ENCODE measurements around the gene MGAT3. TPM values are rescaled to one million over a fixed set of nuclear protein-coding genes. Genes with fewer than 3 reads are reported as not detected.

The MGAT3 gene
- total RNA-seq, 1 experiment from 2014 or later: 0.20 TPM

GRCh38 chr22:39434243-39434653 lies 22.6 kb upstream of the MGAT3 start:
- no peak for DNase-seq (ENCODE audit: low read depth, low spot score)
- Histone ChIP-seq H3K27ac (ENCODE audit: low read depth, low read length) (no peak overlapping the region), H3K4me1 (ENCODE audit: control insufficient read depth in 1 of 2, insufficient read depth in 2 of 2, low read length in 2 of 2) (peaks cover 11 to 23% of the 10 kb centered on the region in 2 experiments), H2AFZ (ENCODE audit: low read depth, low read length, poor library complexity, severe bottlenecking) (no peak overlapping the region), H4K20me1 (ENCODE audit: insufficient read depth) (no peaks in the 10 kb centered on the region), H3K4me2 (ENCODE audit: low read length) (no peak overlapping the region), H3K4me3 (replicated peaks in 1 of 2; ENCODE audit: low read depth in 1 of 2, low read length in 2 of 2) (no peak overlapping the region), H3K9me2 (ENCODE audit: insufficient read depth) (no peaks in the 10 kb centered on the region), H3K9me3 (ENCODE audit: control insufficient read depth in 1 of 2, insufficient read depth in 1 of 2, low read depth in 1 of 2, low read length in 2 of 2) (no peaks in the 10 kb centered on the region), H3K36me3 (ENCODE audit: control insufficient read depth in 1 of 2, insufficient read depth in 2 of 2, low read length in 2 of 2) (peaks cover 2 to 5% of the 10 kb centered on the region in 2 experiments; a peak in 2 of 4 replicates), H3K9ac (ENCODE audit: low read length) (no peak overlapping the region), H3K27me3 (ENCODE audit: insufficient read depth, low read length) (no peaks in the 10 kb centered on the region), H3K79me2 (ENCODE audit: insufficient read depth, low read length) (no peaks in the 10 kb centered on the region)
- ChIA-PET CTCF (no interaction called here), POLR2A (no interaction called here), RAD21 (ENCODE audit: low non-redundant PET in 1 of 2, low total read pairs in 2 of 2, uncharacterized antibody in 2 of 2, unreplicated experiment in 2 of 2) (no interaction called here)
- ATAC-seq: no peak
- intact Hi-C loops (cut with micrococcal nuclease): no loop called here
- BruUV-seq (replicated peaks): no TSS peak
- no peak for TF ChIP-seq POLR2A (IDR thresholded peaks at IDR 0.05; ENCODE audit: borderline replicate concordance, extremely low read depth, insufficient read depth, insufficient read length)
- no peak for TF ChIP-seq ELF1 (IDR thresholded peaks at IDR 0.05; ENCODE audit: borderline replicate concordance, low read depth)
- no peak for TF ChIP-seq RAD21 (IDR thresholded peaks at IDR 0.05; ENCODE audit: low read depth)
- no peak for TF ChIP-seq MAX (IDR thresholded peaks at IDR 0.05)
- no peak for TF ChIP-seq EZH2 (IDR thresholded peaks at IDR 0.05)
- no peak for TF ChIP-seq SRF (IDR thresholded peaks at IDR 0.05; ENCODE audit: low read depth)
- TF ChIP-seq ZBTB33 (IDR thresholded peaks at IDR 0.05; ENCODE audit: extremely low read depth, insufficient replicate concordance, low read length): no peak
- TF ChIP-seq POLR2AphosphoS5 (IDR thresholded peaks at IDR 0.05; ENCODE audit: low read depth, low read length): no peak
- TF ChIP-seq, protein P1, sequence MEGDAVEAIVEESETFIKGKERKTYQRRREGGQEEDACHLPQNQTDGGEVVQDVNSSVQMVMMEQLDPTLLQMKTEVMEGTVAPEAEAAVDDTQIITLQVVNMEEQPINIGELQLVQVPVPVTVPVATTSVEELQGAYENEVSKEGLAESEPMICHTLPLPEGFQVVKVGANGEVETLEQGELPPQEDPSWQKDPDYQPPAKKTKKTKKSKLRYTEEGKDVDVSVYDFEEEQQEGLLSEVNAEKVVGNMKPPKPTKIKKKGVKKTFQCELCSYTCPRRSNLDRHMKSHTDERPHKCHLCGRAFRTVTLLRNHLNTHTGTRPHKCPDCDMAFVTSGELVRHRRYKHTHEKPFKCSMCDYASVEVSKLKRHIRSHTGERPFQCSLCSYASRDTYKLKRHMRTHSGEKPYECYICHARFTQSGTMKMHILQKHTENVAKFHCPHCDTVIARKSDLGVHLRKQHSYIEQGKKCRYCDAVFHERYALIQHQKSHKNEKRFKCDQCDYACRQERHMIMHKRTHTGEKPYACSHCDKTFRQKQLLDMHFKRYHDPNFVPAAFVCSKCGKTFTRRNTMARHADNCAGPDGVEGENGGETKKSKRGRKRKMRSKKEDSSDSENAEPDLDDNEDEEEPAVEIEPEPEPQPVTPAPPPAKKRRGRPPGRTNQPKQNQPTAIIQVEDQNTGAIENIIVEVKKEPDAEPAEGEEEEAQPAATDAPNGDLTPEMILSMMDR (IDR thresholded peaks at IDR 0.05 in 2 of 3, conservative IDR thresholded peaks at IDR 0.05 in 1 of 3; ENCODE audit: borderline replicate concordance in 1 of 3, insufficient read depth in 1 of 3, low read depth in 2 of 3, low read length in 2 of 3): no peak
- TF ChIP-seq JUND (IDR thresholded peaks at IDR 0.05): no peak
- TF ChIP-seq CBX3 (IDR thresholded peaks at IDR 0.05; ENCODE audit: low read depth): no peak

All from HCT116 (cell line).